Parathyroid adenoma (tissue), 2 donors: ENCODE measurements around the gene GPRASP2.
"Not testable (repeated sequence)": the region's sequence is repeated elsewhere in the genome, so short reads cannot be mapped to it uniquely, and the experiment has no call there.

Experiments used
- H2AFZ ChIP-seq: fragments of 300-600 bp; sonication (generic); one replicate; pipeline ENCODE4 v1.7.0; 2017; ENCODE audit warnings: antibody characterized with exemption, mild to moderate bottlenecking
- H3K27ac ChIP-seq: fragments of 300-600 bp; sonication (generic); one replicate; pipeline ENCODE4 v1.7.0; 2017
- H3K27me3 ChIP-seq: fragments of 300-600 bp; sonication (generic); one replicate; pipeline ENCODE4 v1.7.0; 2017; ENCODE audit warnings: low read length; ENCODE audit not compliant: control insufficient read depth, insufficient read depth
- H3K36me3 ChIP-seq: fragments of 300-600 bp; sonication (generic); one replicate; pipeline ENCODE4 v1.7.0; 2017; ENCODE audit warnings: low read length; ENCODE audit not compliant: control insufficient read depth, insufficient read depth
- H3K4me1 ChIP-seq: fragments of 300-600 bp; sonication (generic); one replicate; pipeline ENCODE4 v1.7.0; 2017; ENCODE audit warnings: control low read depth
- H3K4me2 ChIP-seq: fragments of 300-600 bp; sonication (generic); one replicate; pipeline ENCODE4 v1.7.0; 2017; ENCODE audit warnings: low read length
- H3K4me3 ChIP-seq: fragments of 300-600 bp; sonication (generic); one replicate; pipeline ENCODE4 v1.7.0; 2017; ENCODE audit warnings: low read depth, low read length
- H3K79me2 ChIP-seq: fragments of 300-600 bp; sonication (generic); one replicate; pipeline ENCODE4 v1.7.0; 2017; ENCODE audit warnings: control low read depth
- H3K9ac ChIP-seq: fragments of 300-600 bp; sonication (generic); one replicate; pipeline ENCODE4 v1.7.0; 2017; ENCODE audit warnings: mild to moderate bottlenecking
- H3K9me3 ChIP-seq: fragments of 300-600 bp; sonication (generic); one replicate; pipeline ENCODE4 v1.7.0; 2017; ENCODE audit warnings: low read length; ENCODE audit not compliant: control insufficient read depth
- CTCF ChIP-seq: fragments of 300-600 bp; sonication (generic); IDR thresholded peaks from one replicate; pipeline ENCODE4 v1.7.0; 2017; ENCODE audit warnings: antibody characterized with exemption, mild to moderate bottlenecking
- donor health status: primary hyperparathyroidism.

Gene GPRASP2

DNA sequence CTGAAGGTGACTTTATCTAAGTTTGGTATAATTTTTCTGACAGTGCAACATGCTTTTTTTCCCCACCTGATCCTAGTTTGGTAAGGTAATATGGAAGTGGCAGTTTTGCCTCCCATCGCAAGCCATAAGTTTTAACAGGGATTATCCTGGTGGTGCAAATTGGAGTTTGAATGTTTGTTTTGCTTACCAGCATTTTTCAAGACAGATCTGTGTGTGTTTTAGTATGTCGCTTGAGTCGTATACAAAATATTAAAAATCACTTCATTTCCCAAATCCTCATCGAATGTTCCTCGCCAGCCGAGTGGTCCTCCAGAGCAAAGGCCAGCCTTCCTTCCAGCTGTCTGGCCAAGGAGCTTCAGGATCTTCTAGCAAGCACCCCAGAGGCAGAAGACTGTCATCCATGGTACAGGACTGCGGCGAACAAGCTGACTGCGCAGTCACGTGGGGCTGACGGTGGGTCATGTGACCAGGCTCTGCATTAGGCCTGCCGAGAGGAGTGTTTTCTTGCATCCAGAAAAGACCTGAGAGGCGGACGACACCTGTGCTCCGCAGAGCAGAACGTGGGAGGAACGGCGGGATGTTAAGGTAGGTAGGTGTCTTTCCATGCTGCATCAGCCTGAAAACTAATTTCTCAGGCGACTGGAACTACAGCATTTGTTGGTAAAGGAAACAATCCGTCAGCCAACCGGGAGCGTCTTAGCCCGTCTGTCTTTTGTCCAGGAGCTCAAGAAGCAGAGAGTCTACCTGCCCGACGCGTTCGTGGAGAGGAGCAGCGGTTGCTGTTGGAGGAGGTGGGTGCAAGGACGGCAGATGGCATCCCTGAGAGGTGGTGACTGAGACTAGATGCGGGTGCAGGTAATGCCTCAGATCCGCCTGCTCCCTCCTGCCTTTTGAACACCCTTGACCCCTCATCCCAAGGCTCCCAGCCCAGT is 8.3 kb downstream of the GPRASP2 start, which contains the start of gene GPRASP3:
Gene GPRASP3 (plus strand): TSS at position 507 of the 932 bp plus-strand sequence. CDS start 28,253 bp downstream, outside the sequence.
- Histone ChIP-seq H3K4me1 (no peaks in the 10 kb centered on the region), H3K9me3 (no peaks in the 10 kb centered on the region), H3K79me2 (no peaks in the 10 kb centered on the region), H3K27me3 (no peaks in the 10 kb centered on the region), H3K4me2 (no peak within 1 kb of the TSS), H3K36me3 (no peaks in the 10 kb centered on the region), H3K4me3 (no peak within 1 kb of the TSS), H3K27ac (peak within 1 kb of the TSS; percentile 32), H3K9ac (no peak within 1 kb of the TSS), H2AFZ (peak within 1 kb of the TSS; percentile 89)
- TF ChIP-seq CTCF, result no peak

- not testable (repeated sequence) for H3K4me3 ChIP-seq, H3K9ac ChIP-seq
Measured at GRCh38 chrX:102721169-102721506, 8.9 kb downstream of the GPRASP2 start.

DNA sequence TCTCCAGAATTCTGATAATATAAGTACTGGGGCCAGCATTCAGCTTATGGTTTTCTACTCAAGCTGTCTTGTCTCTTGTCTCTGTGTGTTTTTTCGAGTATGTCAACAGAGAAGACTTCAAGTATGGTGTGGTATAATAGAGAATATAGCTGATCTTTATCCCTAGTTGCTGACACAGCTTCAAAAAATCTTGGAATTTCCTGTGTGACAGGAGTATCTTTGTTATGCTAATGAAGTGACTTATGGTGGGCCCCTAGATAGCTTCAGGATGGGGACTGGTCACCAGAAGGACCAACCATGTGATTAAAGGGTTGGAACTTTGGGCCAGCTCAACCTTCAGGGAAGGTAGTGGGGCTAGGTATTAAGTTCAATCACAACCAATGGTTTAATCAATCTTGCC is 11.2 kb downstream of the GPRASP2 start:
- TF ChIP-seq CTCF, result no peak
- no peak overlapping the region for H3K4me3 ChIP-seq
- no peaks in the 10 kb centered on the region for H3K4me1 ChIP-seq
- H3K9ac ChIP-seq, result no peak overlapping the region
- no peak overlapping the region for H3K27ac ChIP-seq
- no peaks in the 10 kb centered on the region for H3K79me2 ChIP-seq
- H3K27me3 ChIP-seq, result no peaks in the 10 kb centered on the region
- H3K4me2 ChIP-seq, result no peak overlapping the region
- H3K9me3 ChIP-seq, result no peaks in the 10 kb centered on the region
- H2AFZ ChIP-seq, result no peak overlapping the region
- no peaks in the 10 kb centered on the region for H3K36me3 ChIP-seq

More at GRCh38 chrX:102721169-102721506, 8.9 kb downstream of the GPRASP2 start:
- H3K9me3 ChIP-seq, H3K4me2 ChIP-seq, H3K36me3 ChIP-seq, H3K79me2 ChIP-seq, H3K27me3 ChIP-seq, H3K27ac ChIP-seq, H3K4me1 ChIP-seq: not testable (repeated sequence)
- peak overlapping the region; percentile 89 for H2AFZ ChIP-seq

- no peak for TF ChIP-seq CTCF
Measured at GRCh38 chrX:102727761-102728160, 15.5 kb downstream of the GPRASP2 start.

DNA sequence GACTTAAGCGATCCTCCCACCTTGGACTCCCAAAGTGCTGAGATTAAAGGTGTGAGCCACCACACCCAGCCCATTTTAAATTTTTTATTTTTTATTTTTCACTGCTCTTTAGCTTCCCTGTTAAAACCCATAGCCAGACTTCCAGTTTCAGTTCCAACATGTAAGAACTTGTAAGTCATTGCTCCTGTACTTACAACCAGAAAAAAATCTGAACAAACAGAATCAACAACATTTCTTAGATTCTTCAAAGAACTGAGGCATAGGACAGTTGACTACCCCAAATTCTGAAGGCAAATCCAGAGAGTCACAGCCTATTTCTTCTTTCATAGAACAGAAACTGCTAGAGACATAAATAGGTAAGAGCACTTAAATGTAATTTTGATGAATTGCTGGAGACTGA is 16.4 kb downstream of the GPRASP2 start:
- Histone ChIP-seq H3K4me2 (no peak overlapping the region), H3K79me2 (no peaks in the 10 kb centered on the region), H2AFZ (no peak overlapping the region), H3K9me3 (no peaks in the 10 kb centered on the region), H3K9ac (no peak overlapping the region), H3K4me1 (no peaks in the 10 kb centered on the region), H3K4me3 (no peak overlapping the region), H3K36me3 (no peaks in the 10 kb centered on the region), H3K27me3 (no peaks in the 10 kb centered on the region), H3K27ac (no peak overlapping the region)
- TF ChIP-seq CTCF, result no peak

More at GRCh38 chrX:102727761-102728160, 15.5 kb downstream of the GPRASP2 start:
- no peaks in the 10 kb centered on the region for H3K4me1 ChIP-seq
- H3K4me3 ChIP-seq, result no peak overlapping the region
- no peak overlapping the region for H3K4me2 ChIP-seq
- no peaks in the 10 kb centered on the region for H3K9me3 ChIP-seq
- H3K79me2 ChIP-seq, result no peaks in the 10 kb centered on the region
- H3K9ac ChIP-seq, result no peak overlapping the region
- H3K27me3 ChIP-seq, result no peaks in the 10 kb centered on the region
- H3K36me3 ChIP-seq, result no peaks in the 10 kb centered on the region
- H2AFZ ChIP-seq, result no peak overlapping the region
- H3K27ac ChIP-seq, result no peak overlapping the region
